ENCODE measurements around the gene CCDC43. TPM values are rescaled to one million over a fixed set of nuclear protein-coding genes. Genes with fewer than 3 reads are reported as not detected.
"Not testable (repeated sequence)": the region's sequence is repeated elsewhere in the genome, so short reads cannot be mapped to it uniquely, and the experiment has no call there.

CCDC43 gene
- total RNA-seq, 1 experiment from 2014 or later, result 41.4 TPM

GRCh38 chr17:44688675-44689476 is 700 bp downstream of the CCDC43 start:
- Histone ChIP-seq H3K36me3 (peaks cover 2% of the 10 kb centered on the region), H3K27ac (peak overlapping the region; percentile 67), H3K9me3 (replicated peaks) (no peaks in the 10 kb centered on the region), H3K27me3 (no peaks in the 10 kb centered on the region), H3K4me3 (peak overlapping the region; percentile 90), H3K4me1 (peaks cover 6% of the 10 kb centered on the region)
- DNase-seq, result no peak

GRCh38 chr17:44688200-44688599 is 1.4 kb downstream of the CCDC43 start:
- Histone ChIP-seq H3K36me3 (peaks cover 8% of the 10 kb centered on the region), H3K4me3 (peak overlapping the region; percentile 90), H3K27me3 (no peaks in the 10 kb centered on the region), H3K27ac (no peak overlapping the region), H3K4me1 (peaks cover 6% of the 10 kb centered on the region), H3K9me3 (replicated peaks) (no peaks in the 10 kb centered on the region)
- DNase-seq, result no peak

GRCh38 chr17:44687756-44688155 is 1.8 kb downstream of the CCDC43 start:
- H3K4me3 ChIP-seq, result no peak overlapping the region
- no peak overlapping the region for H3K27ac ChIP-seq
- DNase-seq, result peak in 1 of 2 experiments; percentile 40
- no peaks in the 10 kb centered on the region for H3K27me3 ChIP-seq
- H3K4me1 ChIP-seq, result peaks cover 6% of the 10 kb centered on the region
- peaks cover 13% of the 10 kb centered on the region for H3K36me3 ChIP-seq
- no peaks in the 10 kb centered on the region for H3K9me3 ChIP-seq (replicated peaks)

GRCh38 chr17:44683303-44683702 is 6.3 kb downstream of the CCDC43 start:
- DNase-seq; H3K27me3 ChIP-seq; H3K27ac ChIP-seq; H3K4me3 ChIP-seq; H3K4me1 ChIP-seq; H3K9me3 ChIP-seq (replicated peaks): not testable (repeated sequence)
- peaks cover 33% of the 10 kb centered on the region for H3K36me3 ChIP-seq

- Histone ChIP-seq H3K27ac (no peak overlapping the region), H3K9me3 (replicated peaks) (no peaks in the 10 kb centered on the region), H3K36me3 (peaks cover 21% of the 10 kb centered on the region), H3K4me3 (no peak overlapping the region), H3K27me3 (no peaks in the 10 kb centered on the region), H3K4me1 (no peaks in the 10 kb centered on the region)
- DNase-seq, result no peak
Measured at GRCh38 chr17:44677136-44677535, 12.4 kb downstream of the CCDC43 start.

- DNase-seq, result no peak
- Histone ChIP-seq H3K27ac (no peak overlapping the region), H3K9me3 (replicated peaks) (no peaks in the 10 kb centered on the region), H3K36me3 (peaks cover 4% of the 10 kb centered on the region), H3K4me1 (no peaks in the 10 kb centered on the region), H3K4me3 (no peak overlapping the region), H3K27me3 (no peaks in the 10 kb centered on the region)
Measured at GRCh38 chr17:44673893-44674292, 15.7 kb downstream of the CCDC43 start.

GRCh38 chr17:44672479-44673093 is 17.0 kb downstream of the CCDC43 start:
- no peak overlapping the region for H3K4me3 ChIP-seq
- peak in 1 of 2 experiments; percentile 46 for DNase-seq
- peaks cover 1% of the 10 kb centered on the region; the same call in 1 of the 2 replicates for H3K4me1 ChIP-seq
- no peak overlapping the region for H3K27ac ChIP-seq
- no peaks in the 10 kb centered on the region for H3K36me3 ChIP-seq
- no peaks in the 10 kb centered on the region for H3K9me3 ChIP-seq (replicated peaks)
- H3K27me3 ChIP-seq, result no peaks in the 10 kb centered on the region

- no peak for DNase-seq
- Histone ChIP-seq H3K27ac (no peak overlapping the region), H3K36me3 (no peaks in the 10 kb centered on the region), H3K9me3 (replicated peaks) (no peaks in the 10 kb centered on the region), H3K27me3 (no peaks in the 10 kb centered on the region), H3K4me1 (peaks cover 4% of the 10 kb centered on the region; the same call in 1 of the 2 replicates), H3K4me3 (no peak overlapping the region)
Measured at GRCh38 chr17:44666006-44666405, 23.6 kb downstream of the CCDC43 start.

- Histone ChIP-seq H3K36me3 (no peaks in the 10 kb centered on the region), H3K27me3 (no peaks in the 10 kb centered on the region), H3K4me1 (peaks cover 4% of the 10 kb centered on the region; the same call in 1 of the 2 replicates), H3K9me3 (replicated peaks) (no peaks in the 10 kb centered on the region), H3K4me3 (no peak overlapping the region), H3K27ac (no peak overlapping the region)
- peak in 1 of 2 experiments; percentile 33 for DNase-seq
Measured at GRCh38 chr17:44664867-44665266, 24.7 kb downstream of the CCDC43 start.

GRCh38 chr17:44663095-44663494 is 26.5 kb downstream of the CCDC43 start:
- DNase-seq, result no peak
- H3K4me1 ChIP-seq, result peaks cover 4% of the 10 kb centered on the region; the same call in 1 of the 2 replicates
- H3K36me3 ChIP-seq, result no peaks in the 10 kb centered on the region
- no peak overlapping the region for H3K4me3 ChIP-seq
- H3K27me3 ChIP-seq, result no peaks in the 10 kb centered on the region
- H3K27ac ChIP-seq, result no peak overlapping the region
- H3K9me3 ChIP-seq (replicated peaks), result no peaks in the 10 kb centered on the region

- Histone ChIP-seq H3K4me1 (no peaks in the 10 kb centered on the region), H3K4me3 (no peak overlapping the region), H3K9me3 (replicated peaks) (no peaks in the 10 kb centered on the region), H3K36me3 (no peaks in the 10 kb centered on the region), H3K27me3 (no peaks in the 10 kb centered on the region), H3K27ac (no peak overlapping the region)
- no peak for DNase-seq
Measured at GRCh38 chr17:44661835-44662234, 27.7 kb downstream of the CCDC43 start.

- Histone ChIP-seq H3K9me3 (replicated peaks) (no peaks in the 10 kb centered on the region), H3K4me3 (no peak within 1 kb of the TSS), H3K36me3 (no peaks in the 10 kb centered on the region), H3K27me3 (no peaks in the 10 kb centered on the region), H3K27ac (no peak within 1 kb of the TSS), H3K4me1 (no peaks in the 10 kb centered on the region)
- no peak for DNase-seq
Measured at GRCh38 chr17:44655983-44656710, 33.4 kb downstream of the CCDC43 start, which contains the start of gene MEIOC. TSS of gene MEIOC (plus strand) at chr17:44656468. CDS start at chr17:44656614, 146 bp downstream.

GRCh38 chr17:44653954-44654353 is 35.6 kb downstream of the CCDC43 start:
- Histone ChIP-seq H3K9me3 (replicated peaks) (no peaks in the 10 kb centered on the region), H3K4me1 (no peaks in the 10 kb centered on the region), H3K4me3 (no peak overlapping the region), H3K27me3 (0 out of 2 replicates have a peak, but pooled peaks cover 4% of the 10 kb centered on the region), H3K36me3 (no peaks in the 10 kb centered on the region), H3K27ac (no peak overlapping the region)
- DNase-seq, result no peak

GRCh38 chr17:44653384-44653783 is 36.2 kb downstream of the CCDC43 start:
- no peaks in the 10 kb centered on the region for H3K36me3 ChIP-seq
- no peaks in the 10 kb centered on the region for H3K9me3 ChIP-seq (replicated peaks)
- no peak for DNase-seq
- H3K27me3 ChIP-seq, result 0 out of 2 replicates have a peak, but pooled peaks cover 4% of the 10 kb centered on the region
- H3K27ac ChIP-seq, result no peak overlapping the region
- no peak overlapping the region for H3K4me3 ChIP-seq
- no peaks in the 10 kb centered on the region for H3K4me1 ChIP-seq

GRCh38 chr17:44652727-44653126 is 36.8 kb downstream of the CCDC43 start:
- no peaks in the 10 kb centered on the region for H3K9me3 ChIP-seq (replicated peaks)
- H3K27ac ChIP-seq, result no peak overlapping the region
- no peak overlapping the region for H3K4me3 ChIP-seq
- no peaks in the 10 kb centered on the region for H3K4me1 ChIP-seq
- 0 out of 2 replicates have a peak, but pooled peaks cover 4% of the 10 kb centered on the region for H3K27me3 ChIP-seq
- no peak for DNase-seq
- no peaks in the 10 kb centered on the region for H3K36me3 ChIP-seq

Data from SJCRH30 (cell line).